GM12878 (cell line): Measurements from ENCODE around the gene LRP1B.

Experiments
- CBFB ChIP-seq: IDR thresholded peaks from 2 replicates; pipeline ENCODE4 v1.6.1; 2016; ENCODE audit warnings: antibody characterized with exemption, low read depth
- CBX3 ChIP-seq: fragments of 200-600 bp; sonication (generic); IDR thresholded peaks from 2 replicates; pipeline ENCODE4 v1.6.1; 2016; ENCODE audit warnings: low read depth, borderline replicate concordance
- CHD2 ChIP-seq: IDR thresholded peaks from 2 replicates; pipeline ENCODE4 v1.6.1; 2011; ENCODE audit warnings: low read depth, low read length, improper control_type of control experiment, borderline replicate concordance
- CTCF ChIP-seq, 3 experiments: IDR thresholded peaks in 2 of 3; conservative IDR thresholded peaks in 1 of 3; 2 replicates each; pipeline ENCODE4 v1.5.1; 2011; ENCODE audit warnings: low read depth in 3 of 3, low read length in 3 of 3, mild to moderate bottlenecking in 3 of 3, control low read depth in 2 of 3, moderate library complexity in 2 of 3, inconsistent platforms in 1 of 3, mixed read lengths in 1 of 3; ENCODE audit not compliant: control insufficient read depth in 2 of 3, insufficient read depth in 1 of 3; ENCODE audit errors: extremely low read depth in 1 of 3
- EGR1 ChIP-seq, 2 experiments: IDR thresholded peaks; 1 replicate in 1 of 2; 2 replicates in 1 of 2; pipeline ENCODE4 v1.6.1; 2011 to 2012; ENCODE audit warnings: low read depth in 2 of 2, low read length in 2 of 2, borderline replicate concordance in 1 of 2, mild to moderate bottlenecking in 1 of 2, moderate library complexity in 1 of 2
- EZH2 ChIP-seq: IDR thresholded peaks from 2 replicates; pipeline ENCODE4 v1.6.1; 2012; ENCODE audit warnings: low read depth, mild to moderate bottlenecking, control low read depth, inconsistent platforms, low read length, borderline replicate concordance; ENCODE audit not compliant: control insufficient read depth
- HCFC1 ChIP-seq: fragments of 150-350 bp; IDR thresholded peaks from 2 replicates; pipeline ENCODE4 v1.6.1; 2014; ENCODE audit warnings: low read length
- HDAC2 ChIP-seq: fragments of 200-600 bp; sonication (generic); IDR thresholded peaks from 2 replicates; pipeline ENCODE4 v1.6.1; 2017
- MYC ChIP-seq: IDR thresholded peaks from 2 replicates; pipeline ENCODE4 v1.6.1; 2011; ENCODE audit warnings: mild to moderate bottlenecking, low read length, moderate library complexity, inconsistent platforms; ENCODE audit not compliant: insufficient read depth, insufficient replicate concordance, insufficient read length, severe bottlenecking
- NFIC ChIP-seq: IDR thresholded peaks from 2 replicates; pipeline ENCODE4 v1.6.1; 2012; ENCODE audit warnings: low read depth, mild to moderate bottlenecking, inconsistent platforms, low read length, moderate library complexity
- POLR2A ChIP-seq: IDR thresholded peaks from 2 replicates; pipeline ENCODE4 v1.6.1; 2011; ENCODE audit warnings: low read depth, mild to moderate bottlenecking, low read length
- RAD21 ChIP-seq: IDR thresholded peaks from 2 replicates; pipeline ENCODE4 v1.6.1; 2011; ENCODE audit warnings: mild to moderate bottlenecking, low read depth, low read length, moderate library complexity; ENCODE audit not compliant: insufficient read depth
- SPI1 ChIP-seq: IDR thresholded peaks from 2 replicates; pipeline ENCODE4 v1.6.1; 2011; ENCODE audit warnings: low read depth, mild to moderate bottlenecking, low read length, moderate library complexity, borderline replicate concordance; ENCODE audit not compliant: insufficient read depth

- TF ChIP-seq CBX3 (no peak), HCFC1 (no peak), CBFB (no peak), CHD2 (no peak), POLR2A (no peak), HDAC2 (no peak), NFIC (no peak), SPI1 (no peak), CTCF (IDR thresholded peaks at IDR 0.05 in 2 of 3, conservative IDR thresholded peaks at IDR 0.05 in 1 of 3; ENCODE audit: control insufficient read depth in 2 of 3, extremely low read depth in 1 of 3, insufficient read depth in 1 of 3, low read depth in 3 of 3, low read length in 3 of 3) (no peak), RAD21 (no peak), EGR1 (IDR thresholded peaks at IDR 0.05; ENCODE audit: borderline replicate concordance in 1 of 2, low read depth in 2 of 2, low read length in 2 of 2) (no peak), EZH2 (no peak), MYC (no peak)
Observed at GRCh38 chr2:141380008-141380979, 750.5 kb downstream of the LRP1B start.
